Activated CD4-positive, alpha-beta memory T cell treated with anti-CD3 and anti-CD28 coated beads, Interleukin-2, amount 10 ng/mL, durations not matched to agents 7 days and 5 days (primary cell): ENCODE results near the gene BIK. TPM values are rescaled to one million over a fixed set of nuclear protein-coding genes. Genes with fewer than 3 reads are reported as not detected.
A peak's percentile ranks its signal among the peaks of the same experiment; 100 is the strongest.

ENCODE experiments used
- CTCF ChIA-PET: fragments of 350-600 bp; sonication (Branson Sonifier 250); formaldehyde crosslinking; loops from one replicate; lab custom pipeline; 2021; ENCODE audit warnings: antibody characterized with exemption, inconsistent platforms; lab: Charles Lee
- POLR2A ChIA-PET: fragments of 350-600 bp; sonication (Branson Sonifier 250); formaldehyde crosslinking; loops from one replicate; lab custom pipeline; 2021; ENCODE audit warnings: antibody characterized with exemption; lab: Charles Lee
- DNase-seq: peaks from one replicate; pipeline ENCODE4 v3.0.0-alpha.2; 2020
- H3K27ac Mint-ChIP-seq: one replicate; pipeline ENCODE4 v1.8.0; 2021; ENCODE audit warnings: mild to moderate bottlenecking, mixed read lengths
- H3K27me3 Mint-ChIP-seq: one replicate; pipeline ENCODE4 v1.8.0; 2021; ENCODE audit warnings: mixed read lengths
- H3K36me3 Mint-ChIP-seq: one replicate; pipeline ENCODE4 v1.8.0; 2021; ENCODE audit warnings: low read depth, mixed read lengths
- H3K4me1 Mint-ChIP-seq: one replicate; pipeline ENCODE4 v1.8.0; 2021; ENCODE audit warnings: mixed read lengths
- H3K4me3 Mint-ChIP-seq: one replicate; pipeline ENCODE4 v1.8.0; 2021; ENCODE audit warnings: mild to moderate bottlenecking, mixed read lengths
- H3K9me3 Mint-ChIP-seq: one replicate; pipeline ENCODE4 v1.8.0; 2021; ENCODE audit warnings: mixed read lengths
- total RNA-seq, 2 experiments: library from RNA; stranded (reverse); gene quantifications; one replicate each; pipeline ENCODE4 v1.2.3, GENCODE V29; 2021

The BIK gene
- total RNA-seq, 2 experiments from 2014 or later: 2.6 TPM

DNA sequence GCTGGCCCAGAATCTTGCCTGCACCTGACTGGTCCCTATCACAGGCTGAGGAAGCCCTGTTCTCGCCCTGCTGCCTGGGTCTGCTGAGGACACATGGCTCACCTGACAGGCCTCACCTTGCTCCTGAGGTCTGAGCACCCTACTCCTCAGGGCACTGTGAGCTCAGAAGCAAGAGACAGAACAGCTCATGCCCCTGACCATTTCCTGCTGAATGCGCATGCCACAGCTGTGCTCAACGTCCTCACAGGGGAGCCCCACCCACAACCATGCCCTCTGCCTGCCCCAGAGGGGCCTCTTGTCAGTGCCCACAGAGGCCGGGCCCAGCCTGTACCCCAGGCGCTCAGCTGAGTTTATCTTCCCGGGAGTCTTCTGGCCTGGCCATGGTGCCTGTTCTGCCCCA is 38.0 kb downstream of the BIK start:
- no peak overlapping the region for H3K27ac Mint-ChIP-seq
- ChIA-PET POLR2A (interaction anchor here (1.0 to 1.2 kb wide), 2 partner anchors 37 to 533 kb away, joined by 3 read pairs; no protein-coding TSS in a partner anchor), CTCF (interaction anchor here (1.0 kb wide), 1 partner anchor 39 kb away, joined by 4 read pairs; no protein-coding TSS in a partner anchor)
- H3K4me1 Mint-ChIP-seq: peaks cover 36% of the 10 kb centered on the region
- H3K36me3 Mint-ChIP-seq: no peaks in the 10 kb centered on the region
- H3K27me3 Mint-ChIP-seq: no peaks in the 10 kb centered on the region
- no peak for DNase-seq
- H3K9me3 Mint-ChIP-seq: no peaks in the 10 kb centered on the region
- H3K4me3 Mint-ChIP-seq: no peak overlapping the region

DNA sequence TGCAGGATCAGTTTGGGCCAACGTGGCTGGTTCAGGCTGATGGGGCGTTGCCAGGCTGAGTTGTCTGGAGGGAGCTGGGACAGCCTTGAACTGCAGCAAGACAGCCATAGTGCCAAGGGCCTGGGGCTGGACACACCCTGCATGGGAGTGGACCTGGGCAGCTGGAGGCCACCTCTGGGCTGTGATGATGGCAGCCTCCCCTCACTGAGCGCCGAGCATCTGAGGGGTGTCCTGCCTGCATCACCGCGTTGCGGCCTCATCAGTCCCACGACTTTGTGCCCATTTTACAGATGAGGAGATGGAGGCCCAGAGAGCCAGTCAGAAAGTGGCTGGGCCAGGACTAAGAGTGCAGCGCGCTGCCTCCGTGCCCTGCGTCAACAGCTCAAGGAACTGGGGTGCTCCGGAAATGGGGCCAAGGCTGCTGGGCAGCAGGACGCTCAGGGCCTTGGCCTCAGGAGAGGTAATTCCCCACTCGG is 40.2 kb downstream of the BIK start:
- Mint-ChIP-seq H3K27ac (peak overlapping the region; percentile 90), H3K4me3 (peak overlapping the region; percentile 90), H3K4me1 (peaks cover 35% of the 10 kb centered on the region), H3K27me3 (no peaks in the 10 kb centered on the region), H3K9me3 (no peaks in the 10 kb centered on the region), H3K36me3 (no peaks in the 10 kb centered on the region)
- POLR2A ChIA-PET: interaction anchor here (0.7 to 1.1 kb wide), 2 partner anchors 37 to 535 kb away, joined by 3 read pairs; no protein-coding TSS in a partner anchor
- DNase-seq: no peak
- CTCF ChIA-PET: no interaction called here

DNA sequence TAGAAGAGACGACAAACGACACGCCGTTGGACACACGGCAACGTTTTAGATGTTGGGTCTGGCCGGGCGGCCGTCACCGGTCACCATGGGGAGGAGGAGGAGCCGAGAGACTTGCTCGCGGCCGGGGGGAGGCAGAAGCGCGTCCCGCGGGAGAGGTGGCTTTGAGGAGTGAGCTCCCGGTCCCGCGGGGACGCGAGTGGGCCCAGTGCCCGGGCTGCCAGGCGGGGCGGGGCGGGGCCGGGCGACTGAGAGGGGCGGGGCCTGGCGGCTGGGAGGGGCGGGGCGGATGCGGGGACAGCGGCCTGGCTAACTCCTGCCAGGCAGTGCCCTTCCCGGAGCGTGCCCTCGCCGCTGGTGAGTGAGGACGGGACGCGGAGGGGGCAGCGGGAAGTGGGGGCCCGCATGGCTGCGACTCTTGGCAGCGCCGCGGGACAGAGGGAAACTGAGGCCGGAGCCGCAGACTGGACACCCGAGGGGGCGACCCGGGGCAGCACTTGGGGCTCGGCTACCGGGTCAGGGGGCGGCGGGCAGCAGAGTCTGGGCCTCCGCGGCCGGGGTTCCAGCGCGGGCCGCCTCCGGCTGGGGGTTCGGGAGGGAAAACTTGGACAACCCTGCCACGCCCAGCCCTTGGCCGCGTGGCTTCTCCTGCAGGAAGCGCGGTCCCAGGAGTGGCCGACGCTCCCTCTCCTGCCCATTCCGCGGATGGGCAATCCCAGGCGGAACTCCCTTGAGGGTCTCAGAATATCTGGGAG is 40.9 kb downstream of the BIK start, which contains the start of gene TSPO:
TSS of gene TSPO (plus strand) at position 309 of the 752 bp plus-strand sequence. CDS start 7,680 bp downstream, outside the sequence.
- peak within 1 kb of the TSS; percentile 90 for H3K4me3 Mint-ChIP-seq
- ChIA-PET CTCF (no interaction called here), POLR2A (interaction anchor here (0.7 to 1.7 kb wide), 6 partner anchors 13 to 536 kb away, joined by 3 to 11 read pairs (median 3); partner anchors contain the start of genes CYB5R3 and TTLL12)
- no peaks in the 10 kb centered on the region for H3K36me3 Mint-ChIP-seq
- DNase-seq: peak; percentile 74
- H3K27me3 Mint-ChIP-seq: no peaks in the 10 kb centered on the region
- peak within 1 kb of the TSS; percentile 90 for H3K27ac Mint-ChIP-seq
- H3K9me3 Mint-ChIP-seq: no peaks in the 10 kb centered on the region
- H3K4me1 Mint-ChIP-seq: peaks cover 36% of the 10 kb centered on the region

DNA sequence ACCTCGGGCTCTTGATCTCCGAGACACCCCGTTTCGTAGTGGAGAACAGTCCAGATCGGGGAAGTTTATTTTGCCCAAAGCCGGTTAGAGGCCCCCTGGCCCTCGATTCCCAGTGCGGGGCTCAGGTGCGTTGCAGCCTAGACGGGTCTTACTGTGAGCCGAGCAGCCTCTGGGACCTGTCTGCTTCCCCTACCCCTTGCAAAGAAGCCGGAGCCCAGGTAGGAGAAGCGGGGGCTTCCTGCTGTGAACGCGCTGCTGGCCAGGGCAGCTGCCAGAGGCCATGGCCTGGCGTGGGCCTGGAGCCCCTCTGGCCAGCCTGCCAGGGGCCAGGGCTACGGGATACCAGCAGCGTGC is 41.4 kb downstream of the BIK start:
- H3K4me1 Mint-ChIP-seq: peaks cover 34% of the 10 kb centered on the region
- DNase-seq: no peak
- H3K9me3 Mint-ChIP-seq: no peaks in the 10 kb centered on the region
- CTCF ChIA-PET: no interaction called here
- H3K27ac Mint-ChIP-seq: peak overlapping the region; percentile 83
- POLR2A ChIA-PET: interaction anchor here (1.0 to 1.7 kb wide), 5 partner anchors 9 to 503 kb away, joined by 3 to 11 read pairs (median 5); partner anchors contain the start of genes CYB5R3, MCAT and TTLL12
- no peaks in the 10 kb centered on the region for H3K27me3 Mint-ChIP-seq
- no peaks in the 10 kb centered on the region for H3K36me3 Mint-ChIP-seq
- H3K4me3 Mint-ChIP-seq: peak overlapping the region; percentile 90

DNA sequence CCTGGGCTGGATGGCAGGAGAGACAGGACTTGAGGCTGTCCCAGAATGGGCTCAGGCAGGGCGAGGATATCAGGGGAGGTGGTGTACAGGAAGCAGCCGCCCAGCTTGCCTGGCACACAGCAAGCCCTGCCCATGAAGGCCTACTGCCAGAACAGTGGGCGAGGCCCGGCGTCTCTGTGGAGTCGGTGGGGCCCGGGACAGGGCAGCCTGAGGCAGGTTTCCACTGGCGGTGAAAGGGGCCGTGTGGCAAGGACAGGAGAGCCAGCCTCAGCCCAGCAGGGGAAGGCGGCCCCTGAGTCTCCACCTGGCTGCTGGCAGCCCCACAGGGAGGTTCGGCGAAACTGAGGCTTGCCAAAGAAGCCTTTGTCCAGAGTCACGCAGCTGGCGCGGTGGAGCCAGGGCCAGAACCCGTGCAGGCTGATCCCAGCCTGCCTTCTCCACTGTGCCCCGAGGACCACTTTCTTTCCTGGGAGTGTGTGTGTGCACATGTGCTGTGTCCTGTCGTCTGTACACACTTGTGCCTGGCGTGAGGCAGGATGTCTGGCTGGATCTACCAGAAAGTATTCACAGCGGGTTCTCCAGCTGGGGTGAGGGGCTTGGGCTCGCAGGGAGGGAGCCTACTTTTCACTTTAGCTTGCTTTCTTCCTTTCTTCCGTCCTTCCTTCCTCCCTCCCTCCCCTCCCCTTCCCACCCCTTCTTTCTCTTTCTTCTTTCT is 42.0 kb downstream of the BIK start:
- no peaks in the 10 kb centered on the region for H3K27me3 Mint-ChIP-seq
- no peaks in the 10 kb centered on the region for H3K36me3 Mint-ChIP-seq
- ChIA-PET CTCF (interaction anchor here (0.6 to 1.1 kb wide), 3 partner anchors 42 to 119 kb away, joined by 3 to 4 read pairs (median 3); partner anchors contain the start of gene BIK), POLR2A (interaction anchor here (1.0 to 1.7 kb wide), 5 partner anchors 9 to 503 kb away, joined by 3 to 11 read pairs (median 5); partner anchors contain the start of genes CYB5R3, MCAT and TTLL12)
- H3K4me1 Mint-ChIP-seq: peaks cover 30% of the 10 kb centered on the region
- peak overlapping the region; percentile 90 for H3K4me3 Mint-ChIP-seq
- peak; percentile 71 for DNase-seq
- H3K27ac Mint-ChIP-seq: peak overlapping the region; percentile 83
- H3K9me3 Mint-ChIP-seq: no peaks in the 10 kb centered on the region

DNA sequence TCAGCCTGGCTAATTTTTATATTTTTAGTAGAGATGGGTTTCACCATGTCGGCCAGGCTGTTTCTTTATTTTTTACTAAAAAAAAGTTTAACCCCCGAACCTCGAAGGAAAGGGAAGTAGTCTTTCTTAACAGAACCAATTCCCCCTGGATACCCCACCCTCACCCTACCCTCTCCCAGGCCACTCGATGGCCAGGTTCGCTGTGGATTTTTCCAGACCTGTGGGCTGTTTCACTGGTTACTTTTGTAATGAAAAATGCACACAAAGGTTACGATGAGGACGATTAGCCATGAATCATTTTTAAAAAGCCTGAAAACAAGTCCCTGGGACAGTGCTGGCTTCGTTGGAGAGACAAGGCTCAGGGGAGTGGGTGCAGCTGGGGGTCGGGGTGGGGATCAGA is 43.3 kb downstream of the BIK start:
- Mint-ChIP-seq H3K27ac (no peak overlapping the region), H3K4me1 (peaks cover 18% of the 10 kb centered on the region), H3K9me3 (no peaks in the 10 kb centered on the region), H3K27me3 (no peaks in the 10 kb centered on the region), H3K4me3 (no peak overlapping the region), H3K36me3 (no peaks in the 10 kb centered on the region)
- ChIA-PET POLR2A (interaction anchor here (1.6 kb wide), 1 partner anchor 11 kb away, joined by 10 read pairs; the partner anchor contains the start of gene MCAT), CTCF (no interaction called here)
- no peak for DNase-seq

DNA sequence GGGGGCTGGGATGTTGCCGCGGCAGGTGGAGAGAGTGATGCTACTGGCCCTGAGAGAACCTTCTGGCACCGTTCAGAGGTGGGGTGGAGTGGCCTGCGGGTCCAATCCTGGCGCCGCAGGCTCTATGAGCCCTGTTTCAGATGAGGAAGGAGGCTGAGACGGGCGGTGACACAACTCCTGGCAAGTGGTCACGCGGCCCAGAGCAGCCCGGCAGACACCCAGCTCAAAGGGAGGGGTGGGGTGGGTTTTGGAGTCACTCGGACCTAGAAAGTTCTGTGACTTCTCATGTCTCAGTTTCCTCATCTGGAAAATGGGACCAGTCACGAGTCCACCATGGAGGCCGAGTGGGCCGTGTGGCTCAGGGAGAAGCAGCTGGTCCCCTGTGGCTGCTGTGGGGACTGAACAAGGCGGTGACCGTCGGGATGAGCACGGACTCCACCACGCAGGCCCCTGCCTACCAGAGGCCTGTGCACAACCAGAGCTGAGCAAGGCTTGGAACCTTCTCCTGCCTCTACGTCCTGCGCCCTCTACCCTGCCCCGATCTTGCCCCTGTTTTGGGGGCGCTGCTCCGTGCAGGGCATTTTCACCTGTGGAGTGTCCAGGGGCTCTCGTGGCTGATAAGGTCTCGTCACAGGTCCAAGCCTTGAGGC is 44.5 kb downstream of the BIK start:
- H3K27ac Mint-ChIP-seq: no peak overlapping the region
- CTCF ChIA-PET: no interaction called here
- POLR2A ChIA-PET: interaction anchor here (1.3 kb wide), 1 partner anchor 25 kb away, joined by 3 read pairs; no protein-coding TSS in a partner anchor

DNA sequence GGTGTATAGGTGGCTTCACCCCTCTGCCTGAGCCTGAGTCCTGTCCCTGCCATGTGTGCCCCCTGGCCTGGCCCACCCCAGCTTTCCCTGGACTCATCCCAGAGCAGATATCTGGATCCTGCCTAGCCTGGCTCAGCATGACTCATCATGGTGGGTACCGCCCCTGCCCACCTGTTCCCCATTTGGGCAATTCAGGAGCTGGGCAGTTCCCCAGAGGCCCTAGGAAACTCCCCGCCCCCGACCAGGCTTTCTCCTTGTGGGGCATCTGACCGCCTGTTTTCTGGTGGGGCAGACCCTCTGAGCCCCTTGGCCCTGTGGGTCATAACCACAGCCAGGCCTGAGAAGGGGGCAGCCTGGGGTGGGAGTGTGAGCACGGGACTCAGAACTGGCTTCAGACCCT is 45.2 kb downstream of the BIK start:
- CTCF ChIA-PET: no interaction called here
- no peak for DNase-seq
- no peak overlapping the region for H3K4me3 Mint-ChIP-seq
- H3K36me3 Mint-ChIP-seq: peaks cover 2% of the 10 kb centered on the region
- H3K9me3 Mint-ChIP-seq: no peaks in the 10 kb centered on the region
- no peak overlapping the region for H3K27ac Mint-ChIP-seq
- no peaks in the 10 kb centered on the region for H3K27me3 Mint-ChIP-seq
- POLR2A ChIA-PET: interaction anchor here (1.3 kb wide), 1 partner anchor 25 kb away, joined by 3 read pairs; no protein-coding TSS in a partner anchor
- H3K4me1 Mint-ChIP-seq: peaks cover 13% of the 10 kb centered on the region

More for the DNA sequence above, 44.5 kb downstream of the BIK start:
- DNase-seq: no peak
- H3K9me3 Mint-ChIP-seq: no peaks in the 10 kb centered on the region
- no peaks in the 10 kb centered on the region for H3K27me3 Mint-ChIP-seq
- no peak overlapping the region for H3K4me3 Mint-ChIP-seq
- H3K36me3 Mint-ChIP-seq: peaks cover 2% of the 10 kb centered on the region
- H3K4me1 Mint-ChIP-seq: peaks cover 17% of the 10 kb centered on the region

DNA sequence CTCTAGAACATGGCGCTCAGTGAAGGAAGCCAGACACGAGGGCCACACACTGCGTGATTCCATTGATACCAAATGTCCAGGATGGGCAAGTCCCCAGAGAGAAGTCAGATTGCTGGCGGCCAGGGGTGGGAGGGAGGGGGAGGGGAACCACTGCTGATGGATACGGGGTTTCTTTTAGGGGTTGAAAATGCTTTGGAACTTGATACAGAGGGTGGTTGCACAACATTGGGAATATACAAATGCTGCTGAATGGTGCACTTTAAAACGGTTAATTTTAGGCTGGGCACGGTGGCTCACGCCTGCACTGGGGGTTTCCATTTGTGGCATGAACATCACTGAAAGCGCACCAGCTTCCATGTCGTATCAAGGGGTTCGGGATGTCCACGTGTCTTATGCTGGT is 45.9 kb downstream of the BIK start:
- no peak overlapping the region for H3K4me3 Mint-ChIP-seq
- DNase-seq: no peak
- peaks cover 10% of the 10 kb centered on the region for H3K4me1 Mint-ChIP-seq
- no peak overlapping the region for H3K27ac Mint-ChIP-seq
- CTCF ChIA-PET: no interaction called here
- H3K36me3 Mint-ChIP-seq: peaks cover 4% of the 10 kb centered on the region
- POLR2A ChIA-PET: no interaction called here
- no peaks in the 10 kb centered on the region for H3K27me3 Mint-ChIP-seq
- no peaks in the 10 kb centered on the region for H3K9me3 Mint-ChIP-seq

DNA sequence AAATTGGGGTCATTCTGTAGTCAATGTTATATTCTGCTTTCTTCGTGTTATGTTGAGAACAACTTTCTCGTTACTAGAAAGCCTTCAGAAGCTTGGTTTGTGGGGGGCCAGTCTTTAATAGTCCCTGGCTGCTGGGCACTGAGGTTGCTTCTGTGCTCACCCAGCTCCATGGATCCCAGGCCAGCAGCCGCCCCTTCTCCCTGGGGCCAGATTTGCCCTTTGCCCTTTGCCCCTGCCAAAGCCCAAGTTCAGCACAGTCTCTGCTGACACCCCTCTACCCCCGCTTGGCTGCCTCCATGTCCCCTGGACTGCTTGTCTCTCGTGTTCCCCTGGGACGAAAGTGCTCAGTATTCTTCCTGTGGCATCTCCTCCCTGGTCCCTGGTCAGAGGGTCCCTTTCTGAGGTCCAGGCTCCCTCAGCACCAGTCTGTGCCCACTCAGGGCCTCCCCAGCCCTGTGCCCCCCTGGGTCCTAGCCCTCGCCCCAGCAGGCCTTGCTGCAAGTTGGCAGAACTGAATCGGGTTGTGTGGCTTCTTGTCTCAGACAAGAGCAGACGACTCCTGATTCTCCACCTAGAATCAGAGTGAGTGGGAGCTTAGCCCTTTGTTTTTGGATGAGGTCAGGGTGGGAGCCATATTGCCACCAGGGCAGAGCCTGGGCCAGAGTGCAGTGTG is 47.5 kb downstream of the BIK start:
- ChIA-PET CTCF (interaction anchor here (1.6 kb wide), 1 partner anchor 11 kb away, joined by 3 read pairs; no protein-coding TSS in a partner anchor), POLR2A (interaction anchor here (1.0 kb wide), 1 partner anchor 29 kb away, joined by 3 read pairs; no protein-coding TSS in a partner anchor)
- Mint-ChIP-seq H3K4me3 (no peak overlapping the region), H3K36me3 (peaks cover 4% of the 10 kb centered on the region), H3K4me1 (peaks cover 8% of the 10 kb centered on the region), H3K9me3 (no peaks in the 10 kb centered on the region), H3K27me3 (no peaks in the 10 kb centered on the region), H3K27ac (no peak overlapping the region)
- DNase-seq: no peak

DNA sequence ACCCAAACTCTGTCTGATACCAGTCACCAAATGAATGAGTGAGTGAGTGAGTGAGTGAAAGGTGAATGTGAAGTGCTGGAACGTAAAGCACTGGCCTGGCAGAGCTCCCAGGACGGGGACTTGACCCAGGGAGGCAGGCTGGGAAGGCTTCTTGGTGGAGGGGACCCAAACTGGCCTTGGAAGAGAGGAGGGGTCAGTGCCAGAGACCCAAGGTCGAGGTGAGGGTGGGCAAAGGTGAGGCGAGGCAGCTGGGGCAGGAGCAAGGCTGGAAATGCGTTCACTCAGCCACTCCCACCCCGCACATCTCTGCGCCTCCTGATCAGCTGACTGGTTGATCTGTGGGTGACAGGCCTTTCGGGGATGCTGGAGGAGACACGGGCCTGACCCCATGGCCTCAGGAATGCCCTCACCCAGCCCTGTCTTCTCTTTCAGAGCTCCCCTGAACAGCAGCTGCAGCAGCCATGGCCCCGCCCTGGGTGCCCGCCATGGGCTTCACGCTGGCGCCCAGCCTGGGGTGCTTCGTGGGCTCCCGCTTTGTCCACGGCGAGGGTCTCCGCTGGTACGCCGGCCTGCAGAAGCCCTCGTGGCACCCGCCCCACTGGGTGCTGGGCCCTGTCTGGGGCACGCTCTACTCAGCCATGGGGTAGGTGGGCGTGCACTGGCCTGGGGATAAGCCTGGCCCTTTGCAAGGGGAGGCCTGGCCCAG is 48.4 kb downstream of the BIK start:
- no peak for DNase-seq
- H3K27ac Mint-ChIP-seq: no peak overlapping the region

More for the DNA sequence above, 48.4 kb downstream of the BIK start:
- H3K36me3 Mint-ChIP-seq: peaks cover 6% of the 10 kb centered on the region
- CTCF ChIA-PET: interaction anchor here (1.6 kb wide), 1 partner anchor 10 kb away, joined by 3 read pairs; no protein-coding TSS in a partner anchor
- H3K4me1 Mint-ChIP-seq: peaks cover 5% of the 10 kb centered on the region
- H3K27me3 Mint-ChIP-seq: no peaks in the 10 kb centered on the region
- H3K4me3 Mint-ChIP-seq: no peak overlapping the region
- POLR2A ChIA-PET: no interaction called here
- H3K9me3 Mint-ChIP-seq: no peaks in the 10 kb centered on the region
